HG03378 (cell line): ENCODE results near the gene FAM83G.

Source experiments
- ATAC-seq: cut with Tn5 transposase; IDR thresholded peaks from one replicate; pipeline ENCODE4 v1.9.1; 2021; ENCODE audit warnings: mild to moderate bottlenecking, moderate library complexity; ENCODE audit not compliant: unreplicated experiment

FAM83G gene

GRCh38 chr17:18993905-18994526 is 10.5 kb downstream of the FAM83G start:
- no peak for ATAC-seq

GRCh38 chr17:18992454-18993130 is 12.0 kb downstream of the FAM83G start:
- ATAC-seq: no peak

GRCh38 chr17:18991531-18992315 is 12.8 kb downstream of the FAM83G start:
- no peak for ATAC-seq

- no peak for ATAC-seq
These were observed 14.2 kb downstream of the FAM83G start for GRCh38 chr17:18990331-18990730.

GRCh38 chr17:18988546-18989173 is 15.9 kb downstream of the FAM83G start:
- no peak for ATAC-seq

GRCh38 chr17:18987862-18988545 is 16.6 kb downstream of the FAM83G start:
- no peak for ATAC-seq

GRCh38 chr17:18987230-18987610 is 17.3 kb downstream of the FAM83G start:
- no peak for ATAC-seq

- no peak for ATAC-seq
These were observed 17.9 kb downstream of the FAM83G start for GRCh38 chr17:18986541-18987229.

GRCh38 chr17:18985475-18985874 is 19.1 kb downstream of the FAM83G start:
- no peak for ATAC-seq

GRCh38 chr17:18984273-18985114 is 20.1 kb downstream of the FAM83G start:
- ATAC-seq: no peak

GRCh38 chr17:18981642-18982424 is 22.7 kb downstream of the FAM83G start:
- no peak for ATAC-seq

GRCh38 chr17:18981335-18981641 is 23.3 kb downstream of the FAM83G start:
- no peak for ATAC-seq

- no peak for ATAC-seq
These were observed 23.8 kb downstream of the FAM83G start for GRCh38 chr17:18980682-18981334.

- ATAC-seq: no peak
These were observed 25.9 kb downstream of the FAM83G start for GRCh38 chr17:18978655-18979054.

GRCh38 chr17:18978050-18978449 is 26.5 kb downstream of the FAM83G start:
- no peak for ATAC-seq

- ATAC-seq: no peak
These were observed 26.9 kb downstream of the FAM83G start for GRCh38 chr17:18977646-18978045.

- no peak for ATAC-seq
These were observed 27.5 kb downstream of the FAM83G start for GRCh38 chr17:18977021-18977420.

GRCh38 chr17:18976201-18976600 is 28.4 kb downstream of the FAM83G start:
- no peak for ATAC-seq
